HG03097 (cell line): ENCODE results near the gene CHRM2.

Source experiments
- ATAC-seq: cut with Tn5 transposase; IDR thresholded peaks from one replicate; pipeline ENCODE4 v1.9.1; 2021; ENCODE audit not compliant: unreplicated experiment, low FRiP score

Gene CHRM2

GRCh38 chr7:137017221-137017620 is 148.8 kb downstream of the CHRM2 start:
- no peak for ATAC-seq

GRCh38 chr7:137018468-137018867 is 150.0 kb downstream of the CHRM2 start:
- ATAC-seq: no peak

GRCh38 chr7:137020351-137020750 is 151.9 kb downstream of the CHRM2 start:
- ATAC-seq: no peak

GRCh38 chr7:137025469-137026175 is 157.2 kb downstream of the CHRM2 start:
- no peak for ATAC-seq

- no peak for ATAC-seq
Observed at GRCh38 chr7:137026176-137026500, 157.7 kb downstream of the CHRM2 start.

- ATAC-seq: no peak
Observed at GRCh38 chr7:137032436-137032835, 164.0 kb downstream of the CHRM2 start.

GRCh38 chr7:137036768-137037167 is 168.3 kb downstream of the CHRM2 start:
- ATAC-seq: no peak

GRCh38 chr7:137038706-137039105 is 170.3 kb downstream of the CHRM2 start:
- no peak for ATAC-seq

- ATAC-seq: no peak
Observed at GRCh38 chr7:137040745-137041144, 172.3 kb downstream of the CHRM2 start.

GRCh38 chr7:137045573-137045972 is 177.1 kb downstream of the CHRM2 start:
- ATAC-seq: no peak

- no peak for ATAC-seq
Observed at GRCh38 chr7:137069249-137069963, 201.0 kb downstream of the CHRM2 start.
